Suppressor macrophage treated with lipopolysaccharide for 4 hours (primary cell): Measurements from ENCODE around the gene PRSS57.
"Not testable (repeated sequence)": the region's sequence is repeated elsewhere in the genome, so short reads cannot be mapped to it uniquely, and the experiment has no call there.

Experiments used
- DNase-seq: peaks from one replicate; pipeline ENCODE4 v3.0.0-alpha.2; 2020

The PRSS57 gene

DNA sequence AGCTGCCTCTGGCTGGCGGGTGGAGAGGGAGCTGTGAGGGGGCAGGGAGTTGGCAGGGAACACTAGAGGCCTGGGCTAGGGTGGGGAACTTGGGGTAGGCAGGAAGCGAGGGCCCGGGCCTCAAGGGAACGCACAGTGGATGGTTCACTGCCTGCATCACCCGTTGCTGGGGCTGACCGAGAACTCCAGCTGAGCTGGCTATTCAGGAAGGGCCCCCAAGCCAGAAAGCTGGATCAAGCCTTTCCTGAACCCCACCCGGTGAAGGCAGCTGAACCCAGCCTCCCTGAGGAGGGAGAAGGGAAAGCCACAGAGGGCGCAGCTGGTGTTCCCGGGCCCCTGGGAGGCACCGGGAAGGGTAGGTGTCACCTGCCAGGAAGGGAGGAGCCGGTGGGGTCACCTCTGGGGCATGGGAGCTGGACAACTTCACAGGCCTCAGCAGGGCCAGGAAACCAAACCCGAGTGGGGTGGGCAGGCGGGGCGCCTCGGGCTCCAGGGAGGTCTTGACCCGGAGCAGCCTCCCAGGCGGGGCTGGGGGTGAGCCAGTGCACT lies 27.4 kb upstream of the PRSS57 start:
- no peak for DNase-seq

DNA sequence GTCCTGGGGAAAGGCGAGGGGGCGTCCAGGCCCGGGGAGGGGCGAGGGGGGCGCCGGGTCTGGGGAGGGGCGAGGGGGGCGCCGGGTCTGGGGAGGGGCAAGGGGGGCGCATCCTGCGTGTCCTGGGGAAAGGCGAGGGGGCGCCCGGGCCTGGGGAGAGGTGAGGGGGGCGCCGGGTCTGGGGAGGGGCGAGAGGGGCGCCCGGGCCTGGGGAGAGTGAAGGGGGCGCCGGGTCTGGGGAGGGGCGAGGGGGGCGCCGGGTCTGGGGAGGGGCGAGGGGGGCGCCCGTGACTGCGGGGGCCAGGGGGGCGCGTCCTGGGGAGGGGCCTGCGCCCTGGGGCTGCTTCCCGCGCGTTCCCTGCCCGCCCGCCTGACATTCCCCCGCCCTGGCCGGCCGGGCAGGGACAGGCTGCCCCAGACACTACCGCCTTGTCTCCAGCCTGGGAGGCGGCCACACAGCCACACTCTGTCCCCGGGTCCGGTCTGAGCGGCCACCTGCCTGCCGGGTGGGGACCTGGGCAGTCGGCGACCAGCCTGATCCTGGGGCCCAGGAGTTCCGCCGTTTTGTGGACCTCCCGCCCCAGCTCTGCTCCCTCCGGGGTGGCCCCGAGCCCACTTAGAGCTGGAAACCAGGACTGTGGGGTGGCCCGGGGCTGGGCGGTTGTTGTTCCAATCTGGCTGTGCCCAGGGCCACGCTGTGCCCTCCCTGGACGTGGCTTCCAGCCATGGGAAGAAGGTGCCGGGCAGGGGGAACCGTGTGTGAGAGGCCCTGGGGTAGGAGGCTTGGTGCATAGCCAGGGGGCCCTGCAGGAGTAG lies 25.3 kb upstream of the PRSS57 start:
- no peak for DNase-seq

DNA sequence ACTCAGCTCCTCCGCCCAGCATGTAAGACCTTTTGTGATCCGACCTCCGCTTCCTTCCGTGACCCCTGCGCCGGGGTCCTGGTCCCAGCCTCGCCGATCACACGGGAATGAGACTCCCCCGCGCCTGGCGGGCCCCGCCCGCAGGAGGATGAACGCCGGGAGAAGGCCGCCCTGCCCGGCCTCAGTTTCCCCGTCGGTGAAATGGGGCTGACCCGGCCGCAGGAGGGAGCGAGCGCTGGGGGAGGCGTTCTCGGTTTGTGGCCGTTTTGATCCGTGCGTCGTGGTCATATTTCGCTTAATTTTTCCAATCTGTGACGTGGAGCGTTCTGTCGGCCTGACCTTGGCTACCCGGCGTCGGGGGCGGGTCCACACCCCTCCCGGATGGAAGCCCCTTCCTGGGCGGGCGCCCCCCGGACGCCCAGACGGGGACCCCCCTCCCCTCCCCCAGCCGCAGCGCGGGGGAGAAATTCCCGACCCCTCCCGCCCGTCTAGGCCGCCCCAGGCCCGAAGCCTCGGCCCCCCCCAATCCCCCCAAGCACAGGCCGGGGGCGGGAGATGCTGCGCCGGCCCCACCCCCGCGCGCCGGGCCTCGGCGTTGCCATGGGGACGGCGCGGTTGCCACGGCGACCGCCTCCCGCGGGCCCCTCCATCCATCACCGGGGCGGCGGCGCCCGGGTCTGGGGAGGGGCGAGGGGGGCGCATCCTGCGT lies 24.5 kb upstream of the PRSS57 start:
- no peak for DNase-seq

DNA sequence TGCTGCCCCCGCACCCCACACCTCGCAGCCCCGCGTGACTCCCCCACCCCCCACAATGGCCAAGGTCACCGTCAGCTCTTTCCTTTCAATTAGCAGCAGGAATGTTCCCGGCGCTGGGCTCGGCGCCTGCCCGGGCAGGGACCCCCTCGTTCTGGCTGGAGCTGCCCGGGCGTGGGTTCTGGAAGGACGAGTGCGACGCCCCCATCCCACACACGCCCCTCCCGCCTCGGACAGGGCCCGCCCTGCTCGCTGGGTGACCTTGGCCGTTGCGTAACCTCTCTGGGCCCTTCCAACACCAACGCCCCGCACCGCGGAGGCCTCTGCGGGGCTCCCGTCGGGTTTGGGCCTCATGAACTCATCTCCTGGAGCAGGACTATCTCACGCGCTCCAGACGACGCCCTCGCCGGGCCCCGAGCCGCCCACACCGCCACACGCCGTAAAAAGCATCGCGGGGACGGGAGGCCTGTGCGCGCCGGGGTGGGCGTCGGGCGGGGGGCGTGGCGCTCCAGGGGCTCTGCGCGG lies 23.8 kb upstream of the PRSS57 start:
- DNase-seq = no peak

DNA sequence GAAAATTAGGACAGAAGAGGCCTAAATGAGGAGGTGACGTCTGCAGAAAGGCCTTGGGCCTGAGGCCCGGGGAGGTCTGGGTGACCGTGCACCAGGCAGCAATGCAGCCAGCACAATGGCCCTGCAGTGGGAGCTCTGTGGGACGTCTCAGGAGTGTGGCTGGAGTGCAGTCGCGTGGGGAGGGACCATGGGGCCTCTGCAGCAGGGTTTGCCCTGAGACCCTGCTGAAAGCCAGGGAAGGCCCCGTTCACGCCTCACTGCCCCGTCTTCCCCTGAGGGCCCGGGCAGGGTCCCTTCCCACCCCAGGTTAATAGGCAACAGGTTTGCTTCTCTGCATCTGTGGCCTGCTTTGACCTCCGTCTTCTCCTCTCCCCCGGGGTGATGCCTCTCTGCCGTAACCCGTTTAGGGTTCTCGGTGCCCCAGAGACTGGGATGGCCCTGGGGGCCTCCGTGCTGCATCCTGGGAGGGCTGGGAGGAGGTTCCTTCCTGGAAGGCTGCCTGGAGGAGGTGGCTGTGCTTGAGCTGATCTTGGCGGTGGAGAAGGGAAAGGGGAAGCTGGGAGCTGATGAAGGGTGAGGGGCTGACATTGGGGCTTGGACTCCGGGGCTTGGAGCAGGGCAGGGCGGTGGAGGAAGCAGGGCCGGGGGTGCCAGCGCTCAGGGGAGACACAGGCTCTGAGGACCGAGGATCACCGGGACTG lies 23.1 kb upstream of the PRSS57 start:
- no peak for DNase-seq

DNA sequence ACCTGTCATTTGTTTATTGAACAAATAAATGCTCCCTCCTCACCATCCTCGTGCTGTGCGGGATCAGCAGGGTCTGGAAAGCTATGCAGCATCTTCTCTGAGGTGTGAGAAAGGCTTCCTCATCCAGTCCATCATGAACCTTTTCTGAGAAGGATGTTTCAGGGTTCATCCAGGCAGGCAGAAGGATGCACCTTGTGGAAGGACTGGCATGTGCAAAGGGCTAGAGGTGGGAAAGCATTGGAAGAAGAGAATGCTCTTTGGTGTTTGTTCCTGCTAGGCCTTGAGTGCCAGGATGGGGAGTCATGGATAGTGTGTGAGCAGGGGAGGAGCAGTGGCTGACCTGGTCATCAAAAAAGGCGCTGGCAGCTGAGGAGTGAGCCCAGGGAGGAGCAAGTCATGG lies 20.1 kb upstream of the PRSS57 start:
- no peak for DNase-seq

DNA sequence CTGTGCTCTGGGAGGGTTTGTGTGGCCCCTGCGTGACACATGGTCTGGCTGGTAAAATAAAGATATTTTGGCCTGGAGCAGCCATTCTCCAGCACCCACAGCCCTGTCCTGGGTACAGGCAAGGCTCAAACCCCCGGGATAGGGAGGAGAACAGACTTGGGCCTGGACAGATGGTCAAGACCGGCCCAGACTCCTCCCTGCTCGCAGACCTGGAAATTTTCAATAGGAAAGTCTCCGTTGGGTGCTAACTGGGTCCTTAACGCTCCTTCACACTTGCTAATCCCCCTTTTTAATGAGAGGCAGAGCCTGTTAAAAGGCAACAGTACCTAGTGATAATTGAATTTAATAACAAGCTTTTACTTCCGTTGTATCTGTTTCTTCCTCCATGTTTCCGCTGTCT lies 16.0 kb upstream of the PRSS57 start:
- no peak for DNase-seq

DNA sequence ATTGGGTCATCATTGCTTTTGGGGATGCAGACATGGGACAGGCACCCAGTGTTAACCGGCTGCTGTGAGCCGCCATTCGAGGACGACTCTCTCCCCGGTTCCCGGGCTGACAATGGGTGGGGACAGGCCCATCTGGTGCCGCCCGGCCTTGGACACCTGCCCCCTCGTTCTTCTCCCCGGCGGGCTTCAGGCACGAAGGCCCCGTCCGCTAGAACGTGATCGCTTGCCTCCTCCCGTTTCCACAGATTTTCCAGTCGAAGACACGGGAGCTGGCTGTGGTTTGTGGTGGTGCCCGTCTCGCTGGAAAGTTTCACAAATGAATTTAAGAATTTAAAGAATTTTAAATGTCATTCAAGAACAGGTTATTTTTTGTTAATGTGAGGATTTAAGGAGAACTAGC lies 15.5 kb upstream of the PRSS57 start:
- no peak for DNase-seq

DNA sequence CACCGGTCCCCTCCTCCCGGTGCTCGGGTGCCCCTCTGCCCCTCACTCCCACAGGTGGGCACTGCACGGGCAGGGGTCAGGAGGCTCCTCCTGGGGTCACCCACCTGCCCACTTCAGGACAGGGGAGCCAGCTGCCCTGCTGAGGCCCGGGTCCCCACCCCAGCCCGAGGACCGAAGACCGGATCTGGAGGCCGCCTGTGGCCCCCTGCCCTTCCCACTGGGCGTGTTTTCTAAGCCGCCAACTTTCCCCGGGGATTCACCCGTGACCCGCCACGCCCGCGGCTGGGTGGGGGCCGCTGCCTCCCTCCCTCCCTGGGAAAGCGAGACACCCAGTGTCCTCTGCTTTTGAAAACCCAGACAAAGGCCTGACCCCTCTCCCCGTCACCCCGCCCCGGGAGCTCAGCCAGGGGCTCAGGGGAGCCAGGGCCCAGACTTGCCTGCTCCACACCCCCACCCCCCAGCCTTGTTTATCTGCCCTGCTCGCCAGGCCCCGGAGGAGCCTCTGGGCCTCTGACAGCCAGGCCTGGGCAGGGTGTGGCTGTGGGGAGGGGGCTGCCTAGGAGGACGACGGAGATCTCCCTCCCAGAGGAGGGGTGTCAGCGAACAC lies 14.8 kb upstream of the PRSS57 start:
- DNase-seq = no peak

DNA sequence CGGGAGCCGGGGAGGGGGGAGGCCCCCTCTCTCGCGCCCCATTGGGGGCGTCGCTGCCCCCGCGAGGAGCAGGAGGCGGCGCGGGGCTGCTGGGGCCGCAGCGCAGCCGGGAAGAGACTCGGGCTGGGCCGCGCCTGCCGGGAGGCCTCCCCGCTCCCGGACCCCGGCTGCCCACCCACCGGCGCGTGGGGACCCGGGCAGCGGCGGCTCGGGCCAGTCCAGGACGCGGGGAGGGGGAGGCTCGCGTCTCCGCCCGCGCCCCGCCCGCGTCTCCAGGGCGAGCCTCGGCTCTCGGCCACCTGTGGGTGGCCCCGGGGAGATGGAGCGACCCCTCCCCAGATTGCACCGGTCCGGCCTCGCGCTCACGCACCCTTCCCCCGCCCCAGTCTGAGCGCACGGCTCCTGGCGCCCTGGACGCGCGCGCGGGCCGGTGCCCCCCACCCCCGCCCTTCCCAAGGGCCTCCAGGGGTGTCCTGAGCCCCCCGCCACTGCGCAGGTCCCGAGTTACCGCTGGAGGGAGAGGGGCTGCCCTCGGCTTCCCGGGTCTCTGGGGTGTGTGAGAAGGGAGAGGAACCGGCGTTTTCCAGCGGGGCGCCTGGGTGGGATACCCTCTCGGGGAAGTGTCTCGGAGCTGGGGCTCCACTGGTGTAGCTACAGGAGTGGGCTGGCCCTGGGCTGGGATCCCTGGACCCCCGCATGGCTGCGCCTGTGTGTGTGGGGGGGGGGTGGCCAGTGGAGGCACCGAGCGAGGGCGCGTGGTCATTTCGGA lies 14.1 kb upstream of the PRSS57 start:
- DNase-seq = no peak

DNA sequence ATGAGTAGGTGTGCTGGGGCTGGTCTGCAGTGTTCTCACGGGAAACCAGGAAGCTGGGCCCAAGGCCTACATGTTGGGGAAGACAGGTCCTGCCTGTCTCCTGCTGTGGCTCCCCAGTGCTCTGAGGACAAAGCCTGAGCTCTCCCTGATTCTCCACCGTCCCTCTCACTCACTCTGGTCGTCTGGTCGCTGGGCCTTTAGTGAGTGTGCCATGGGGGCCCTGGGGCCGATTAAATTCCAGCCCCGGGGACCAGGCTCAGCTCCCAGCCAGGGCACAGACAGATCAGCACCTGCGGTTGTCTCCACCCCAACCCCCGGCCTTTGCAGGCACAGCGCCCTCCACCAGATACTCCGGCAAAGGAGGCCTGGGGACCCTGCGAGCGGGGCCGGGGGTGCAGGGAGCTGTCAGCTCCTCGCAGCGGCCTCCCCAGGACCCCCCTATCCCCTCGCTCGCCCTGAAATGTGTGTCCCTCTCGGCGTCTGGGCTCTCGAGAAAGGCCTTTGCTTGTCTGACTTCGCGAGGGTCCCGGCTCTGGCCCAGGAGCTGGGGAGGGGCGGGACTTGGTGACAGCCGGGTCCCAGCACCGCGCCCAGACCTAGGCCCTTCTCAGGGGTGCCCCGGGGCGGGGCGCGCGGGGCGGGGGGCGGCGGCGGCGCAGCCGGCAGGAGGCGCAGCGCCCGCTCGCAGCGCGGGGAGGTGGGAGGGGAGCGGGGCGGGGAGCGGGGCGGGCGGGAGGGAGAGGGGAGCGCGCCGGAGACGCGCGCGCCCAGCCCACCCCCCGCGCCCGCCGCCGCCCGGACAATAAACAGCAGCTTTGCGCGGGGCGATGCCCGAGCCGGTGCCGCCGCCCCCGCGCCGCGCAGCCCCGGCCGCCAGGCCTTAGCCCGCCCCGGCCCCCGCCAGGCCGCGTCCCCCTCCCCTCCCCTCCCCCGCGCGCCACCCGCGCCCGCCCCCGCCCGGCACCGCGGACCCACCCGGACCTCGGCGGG lies 13.2 kb upstream of the PRSS57 start, which contains the start of gene PALM:
PALM (plus strand) TSS at position 782 of the 990 bp plus-strand sequence. CDS start 212 bp downstream, outside the sequence.
- no peak for DNase-seq

DNA sequence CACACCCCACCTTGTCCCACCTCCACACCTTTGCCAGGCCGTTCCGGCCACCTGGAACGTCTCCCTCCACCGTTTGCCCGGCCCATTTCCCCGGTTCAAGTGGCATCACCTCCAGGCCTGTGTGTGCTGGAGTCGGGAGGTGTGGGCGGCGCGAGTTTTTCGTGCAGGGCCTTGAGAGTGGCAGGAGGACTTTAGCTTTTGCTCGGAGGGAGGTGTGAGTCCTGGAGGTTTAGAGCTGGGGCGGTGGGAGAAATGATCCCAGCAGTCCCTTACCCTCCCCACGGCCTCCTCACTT lies 9.1 kb upstream of the PRSS57 start:
- DNase-seq = no peak

DNA sequence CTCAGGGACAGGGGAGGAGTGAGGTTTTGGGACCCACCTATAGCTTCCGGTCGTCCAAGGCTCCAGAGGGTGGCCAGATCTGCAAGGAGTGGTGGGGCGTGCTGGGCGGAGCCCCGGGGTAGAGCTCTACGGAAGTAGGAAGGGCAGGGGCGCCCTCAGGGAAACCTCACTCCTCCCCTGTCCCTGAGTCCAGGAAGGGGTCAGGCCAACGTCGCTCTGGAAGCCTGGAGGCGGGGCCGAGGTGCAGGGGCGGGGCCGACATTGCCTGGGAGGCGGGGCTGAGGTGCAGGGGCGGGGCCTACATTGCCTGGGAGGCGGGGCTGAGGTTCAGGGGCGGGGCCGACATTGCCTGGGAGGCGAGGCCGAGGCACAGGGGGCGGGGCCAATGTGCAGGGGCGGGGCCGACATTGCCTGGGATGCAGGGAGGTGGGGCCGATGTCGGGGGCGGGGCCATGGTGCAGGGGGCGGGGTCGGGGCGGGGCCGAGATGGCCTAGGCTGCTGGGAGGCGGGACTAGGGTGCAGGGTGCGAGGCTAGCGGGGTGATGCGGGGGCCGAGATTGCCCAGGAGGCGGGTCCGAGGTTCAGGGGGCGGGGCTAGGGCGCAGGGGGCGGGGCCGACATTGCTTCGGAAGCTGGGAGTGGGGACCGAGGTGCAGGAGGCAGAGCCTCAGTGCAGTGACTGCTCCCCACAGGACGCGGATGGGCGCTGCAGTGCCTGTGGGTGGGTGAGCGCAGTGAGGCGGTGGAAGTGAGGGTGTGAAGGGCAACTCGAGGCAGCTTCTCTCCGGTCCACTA lies 8.6 kb upstream of the PRSS57 start:
- peak; percentile 93 for DNase-seq

DNA sequence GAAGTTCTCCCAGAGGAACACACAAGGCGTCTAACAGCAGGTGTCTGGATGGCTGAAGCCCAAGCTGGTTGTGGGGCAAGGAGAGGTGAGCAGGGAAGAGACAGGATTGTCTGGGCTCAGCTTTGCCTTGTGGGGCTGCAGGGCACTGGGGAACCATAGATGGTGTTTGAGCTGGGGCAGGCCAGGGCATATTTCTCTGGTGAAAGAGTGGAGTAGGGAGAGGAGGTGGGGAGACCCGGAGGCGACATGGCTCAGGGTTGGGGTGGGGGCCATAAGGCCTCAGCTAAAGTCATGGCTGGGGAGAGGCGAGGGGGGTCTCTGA lies 8.0 kb upstream of the PRSS57 start:
- no peak for DNase-seq

DNA sequence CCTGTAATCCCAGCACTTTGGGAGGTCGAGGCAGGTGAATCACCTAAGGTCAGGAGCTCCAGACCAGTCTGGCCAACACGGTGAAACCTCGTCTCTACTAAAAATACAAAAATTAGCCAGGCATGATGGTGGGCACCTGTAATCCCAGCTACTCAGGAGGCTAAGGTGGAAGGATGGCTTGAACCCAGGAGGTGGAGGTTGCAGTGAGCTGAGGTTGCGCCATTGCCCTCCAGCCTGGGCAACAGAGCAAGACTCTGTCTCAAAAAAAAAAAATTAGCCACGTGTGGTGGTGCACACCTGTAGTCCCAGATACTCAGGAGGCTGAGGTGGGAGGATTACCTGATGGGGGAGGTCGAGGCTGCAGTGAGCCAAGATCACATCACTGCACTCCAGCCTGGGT lies 7.6 kb upstream of the PRSS57 start:
- DNase-seq = not testable (repeated sequence)

DNA sequence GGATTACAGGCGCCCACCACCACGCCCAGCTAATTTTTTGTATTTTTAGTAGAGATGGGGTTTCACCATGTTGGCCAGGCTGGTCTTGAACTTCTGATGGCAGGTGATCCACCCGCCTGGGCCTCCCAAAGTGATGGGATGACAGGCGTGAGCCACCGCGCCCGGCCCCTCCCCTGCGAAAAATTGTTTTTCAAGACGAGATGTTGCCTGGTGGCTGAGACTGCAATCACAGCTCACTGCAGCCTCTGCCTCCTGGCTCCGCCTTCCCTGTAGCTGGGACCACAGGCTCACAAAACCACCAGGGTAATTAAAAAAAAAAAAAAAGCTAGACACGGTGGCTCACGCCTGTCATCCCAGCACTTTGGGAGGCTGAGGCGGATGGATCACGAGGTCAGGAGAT lies 4.6 kb upstream of the PRSS57 start:
- DNase-seq = not testable (repeated sequence)

DNA sequence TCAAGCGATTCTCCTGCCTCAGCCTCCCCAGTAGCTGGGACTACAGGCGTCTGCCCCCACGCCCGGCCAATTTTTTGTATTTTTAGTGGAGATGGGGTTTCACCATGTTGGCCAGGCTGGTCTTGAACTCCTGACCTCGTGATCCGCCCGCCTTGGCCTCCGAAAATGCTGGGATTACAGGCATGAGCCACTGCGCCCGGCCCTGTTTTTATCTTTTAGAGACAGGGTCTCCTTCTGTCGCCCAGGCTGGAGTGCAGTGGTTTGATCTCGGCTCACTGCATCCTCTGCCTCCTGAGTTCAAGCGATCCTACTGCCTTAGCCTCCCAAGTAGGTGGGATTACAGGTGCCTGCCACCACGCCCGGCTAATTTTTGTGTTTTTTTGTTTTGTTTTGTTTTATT lies 3.3 kb upstream of the PRSS57 start:
- not testable (repeated sequence) for DNase-seq

DNA sequence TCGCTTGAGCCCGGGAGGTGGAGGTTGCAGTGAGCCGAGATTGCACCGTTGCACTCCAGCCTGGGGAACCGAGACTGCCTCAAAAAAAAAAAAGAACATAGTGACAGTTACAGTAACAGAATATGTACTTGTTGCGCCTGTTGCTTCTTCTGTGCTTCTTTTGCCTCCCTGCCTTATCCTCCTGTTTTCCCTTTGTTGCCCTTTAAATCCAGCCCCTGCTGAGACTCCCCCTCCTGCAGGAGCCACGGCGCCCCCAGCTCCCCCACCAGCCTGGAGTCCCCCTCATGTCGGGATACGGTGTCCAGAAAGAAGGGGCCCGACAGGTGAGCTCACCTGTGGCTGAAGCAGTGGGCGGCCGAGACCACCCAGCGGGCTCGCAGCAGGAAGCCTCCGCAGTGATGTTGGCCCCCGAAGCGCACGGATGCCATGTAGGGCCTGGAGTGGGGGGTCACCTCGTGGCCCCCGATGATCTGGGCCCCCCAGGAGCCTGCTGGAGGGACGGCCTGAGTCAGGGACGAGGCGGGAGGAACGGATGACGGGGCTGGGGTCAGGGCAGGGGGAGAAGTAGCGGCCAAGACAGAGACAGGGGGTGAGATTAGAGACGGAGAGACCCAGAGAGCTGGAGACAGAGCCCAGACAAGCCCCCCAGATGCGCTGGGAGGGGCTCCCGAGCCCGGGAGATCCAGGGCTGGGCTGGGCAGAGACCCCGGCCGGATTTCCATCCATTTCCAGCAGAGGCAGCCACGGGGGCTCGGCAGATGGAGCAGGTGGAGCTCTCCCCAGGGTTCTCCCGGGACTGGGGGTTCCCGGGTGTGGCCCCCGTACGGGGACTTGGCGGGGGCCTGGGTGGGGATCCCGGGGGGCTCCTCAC lies 536 bp downstream of the PRSS57 start:
- no peak for DNase-seq

DNA sequence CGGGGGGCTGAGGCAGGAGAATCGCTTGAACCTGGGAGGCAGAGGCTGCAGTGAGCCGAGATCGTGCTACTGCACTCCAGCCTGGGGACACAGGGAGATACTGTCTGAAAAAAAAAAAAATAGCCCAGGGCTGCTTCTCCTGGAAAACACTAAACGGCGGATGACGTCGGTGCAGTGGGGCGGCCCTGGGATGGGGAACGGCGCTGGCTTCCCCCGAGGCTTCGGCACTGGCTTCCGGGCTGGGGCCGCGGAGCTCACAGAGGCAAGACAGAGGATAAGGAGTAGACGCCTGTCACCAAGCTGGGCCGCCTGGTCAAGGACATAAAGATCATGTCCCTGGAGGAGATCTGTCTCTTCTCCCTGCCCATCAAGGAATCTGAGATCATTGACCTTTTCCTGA lies 5.0 kb downstream of the PRSS57 start:
- no peak for DNase-seq
